HG02678 (cell line): Measurements from ENCODE around the gene NSMF.

Source experiments
- ATAC-seq: cut with Tn5 transposase; IDR thresholded peaks from one replicate; pipeline ENCODE4 v1.9.1; 2021; ENCODE audit warnings: mild to moderate bottlenecking, moderate library complexity; ENCODE audit not compliant: unreplicated experiment

The NSMF gene

GRCh38 chr9:137449081-137449844 is 9.9 kb downstream of the NSMF start:
- no peak for ATAC-seq

DNA sequence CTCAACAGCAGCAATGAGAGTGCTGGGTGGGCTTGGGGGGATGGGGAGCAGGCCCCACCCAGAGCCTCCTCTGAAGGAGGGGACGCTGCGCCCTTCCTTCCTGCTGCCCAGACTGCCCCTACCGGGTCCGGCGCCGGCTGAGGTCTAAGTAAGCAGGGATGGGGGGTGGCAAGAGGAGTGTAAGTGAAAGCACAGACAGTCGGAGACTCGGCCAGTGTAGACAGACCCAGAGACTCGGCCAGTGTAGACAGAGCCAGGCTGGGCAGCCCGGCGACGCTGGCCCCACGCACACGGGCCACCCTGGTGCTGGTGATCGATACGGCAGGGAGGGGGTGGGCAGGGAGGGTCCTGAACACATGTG is 10.6 kb downstream of the NSMF start:
- no peak for ATAC-seq

DNA sequence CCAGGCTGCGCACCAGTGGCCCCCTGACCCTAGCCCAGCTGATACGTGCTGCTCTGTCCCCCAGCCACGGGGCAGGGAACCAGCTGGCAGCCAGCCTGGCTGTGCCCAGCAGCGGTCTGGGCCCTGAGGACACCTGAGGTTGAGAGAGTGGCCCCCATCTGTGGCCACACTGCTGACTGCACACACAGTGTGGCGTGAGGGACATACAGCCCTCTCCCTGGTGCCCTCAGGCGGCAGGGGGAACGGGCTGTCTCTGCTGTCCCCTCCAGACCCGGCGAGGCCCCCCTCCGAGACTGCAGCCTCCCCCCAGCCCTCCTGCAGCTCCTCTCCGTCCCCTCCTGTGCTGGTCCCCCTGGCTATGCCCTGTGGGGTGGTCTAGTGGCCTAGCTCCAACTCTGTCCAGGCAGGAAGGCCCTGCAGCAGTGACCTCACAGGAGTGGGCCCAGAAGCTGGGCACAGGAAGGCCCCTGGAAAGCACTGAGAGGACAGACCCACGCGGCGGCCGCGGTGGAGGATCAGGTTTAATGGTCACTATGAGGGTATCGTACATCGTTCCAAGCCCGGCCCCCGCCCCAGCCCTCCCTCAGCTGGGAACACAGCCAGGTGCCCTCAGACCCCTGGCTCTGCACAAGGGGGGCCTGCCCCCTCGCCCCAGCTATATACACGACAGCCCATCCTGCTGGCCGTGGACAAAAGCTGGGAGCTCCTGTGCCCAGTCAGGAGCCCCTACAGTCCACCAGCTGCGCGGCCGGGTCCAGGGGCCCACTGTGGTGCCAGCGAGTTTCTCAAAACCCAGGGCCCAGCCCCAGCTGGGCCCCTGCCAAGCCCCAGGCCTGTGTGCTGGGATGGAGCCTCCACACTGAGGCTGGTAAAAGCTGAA is 11.2 kb downstream of the NSMF start:
- no peak for ATAC-seq

- no peak for ATAC-seq
These were observed 12.2 kb downstream of the NSMF start for GRCh38 chr9:137446851-137447471.

DNA sequence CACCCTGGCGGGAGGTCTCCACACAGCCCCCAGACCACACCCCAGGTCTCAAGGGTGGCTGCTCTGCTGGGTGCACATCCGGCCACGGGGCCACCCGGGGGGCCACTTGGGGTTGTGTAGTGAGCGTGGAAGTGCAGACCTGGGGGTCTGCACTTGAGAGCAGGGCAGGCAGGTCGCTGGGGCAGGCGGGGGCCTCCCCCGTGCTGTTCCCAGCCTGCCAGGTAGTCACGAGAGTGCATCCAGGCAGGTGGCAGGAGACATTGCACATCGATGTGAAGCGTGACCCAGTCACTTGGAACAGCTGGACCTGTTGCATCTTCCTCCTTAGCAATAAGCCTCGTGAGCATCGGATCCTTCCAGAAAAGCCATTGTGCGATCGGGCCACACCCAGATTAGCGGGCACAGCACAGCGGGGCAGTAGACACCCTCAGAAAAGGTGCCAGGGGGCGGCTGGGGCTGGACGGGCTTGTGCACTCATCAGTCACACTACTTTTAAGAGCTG is 13.2 kb downstream of the NSMF start:
- no peak for ATAC-seq

DNA sequence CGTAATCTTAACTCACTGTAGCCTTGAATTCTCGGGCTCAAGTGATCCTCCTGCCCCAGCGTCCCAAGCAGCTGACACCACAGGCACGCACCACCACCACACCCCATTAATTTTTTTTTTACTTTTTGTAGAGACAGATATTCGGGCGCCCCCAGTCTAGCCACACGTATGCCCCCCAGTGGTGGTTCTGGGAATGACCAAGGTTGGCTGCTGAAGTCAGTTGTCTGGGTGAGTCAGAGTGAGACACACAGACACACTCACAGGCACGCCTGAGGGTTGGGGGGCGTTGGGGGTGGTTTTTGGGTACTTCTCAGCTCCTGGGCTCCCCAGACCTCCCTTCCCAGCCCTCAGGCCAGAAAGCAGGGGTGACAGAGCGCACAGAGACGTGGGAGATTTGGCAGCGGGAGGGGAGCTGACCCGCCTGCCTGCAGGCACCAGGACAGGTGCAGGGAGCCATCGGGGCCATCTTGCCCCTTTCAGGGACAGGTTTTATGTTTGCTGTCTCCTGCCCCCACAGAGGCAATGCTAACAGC is 13.8 kb downstream of the NSMF start:
- peak; percentile 51 for ATAC-seq

DNA sequence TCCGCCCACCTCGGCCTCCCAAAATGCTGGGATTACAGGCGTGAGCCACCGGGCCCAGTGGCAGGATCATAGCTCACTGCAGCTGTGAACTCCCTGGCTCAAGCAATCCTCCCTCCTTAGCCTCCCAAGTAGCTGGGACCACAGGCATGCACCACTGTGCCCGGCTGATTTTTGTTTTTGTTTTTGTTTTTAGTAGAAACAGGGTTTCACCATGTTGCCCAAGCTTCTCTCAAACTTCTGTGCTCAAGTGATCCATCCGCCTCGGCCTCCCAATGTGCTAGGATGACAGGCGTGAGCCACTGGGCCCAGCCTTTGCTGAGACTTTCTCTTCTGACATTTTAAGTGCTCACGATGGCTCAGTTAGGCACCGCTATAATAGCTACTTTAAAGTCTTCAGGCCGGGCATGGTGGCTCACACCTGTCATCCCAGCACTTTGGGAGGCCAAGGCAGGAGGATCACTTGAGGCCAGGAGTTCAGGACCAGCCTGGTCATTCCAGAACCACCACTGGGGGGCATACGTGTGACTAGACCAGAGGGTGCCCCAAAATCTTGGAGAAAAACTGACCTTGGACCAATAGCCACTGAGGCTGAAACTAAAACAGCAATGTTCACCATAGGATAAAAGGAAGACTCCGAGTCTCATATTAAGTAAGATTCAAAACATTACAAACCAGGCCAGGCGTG is 14.9 kb downstream of the NSMF start:
- ATAC-seq: no peak

DNA sequence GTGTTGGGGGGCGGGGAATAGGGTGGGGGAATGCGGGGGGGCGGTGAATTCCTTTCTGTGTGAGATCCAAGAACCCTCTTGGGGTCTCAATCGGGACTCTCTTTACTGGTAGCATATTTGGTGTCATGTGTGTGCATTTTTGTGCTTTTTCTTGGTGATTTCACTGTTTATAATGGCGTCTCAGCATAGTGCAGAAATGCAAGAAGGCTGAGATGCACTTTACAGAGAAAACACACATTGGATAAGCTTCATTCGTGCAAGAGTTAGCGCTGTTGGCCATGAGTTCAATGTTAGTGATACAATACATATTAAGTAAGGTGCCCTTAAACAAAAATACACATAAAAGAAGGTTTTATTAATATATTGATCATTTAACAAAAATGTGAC is 17.2 kb downstream of the NSMF start:
- ATAC-seq: no peak

GRCh38 chr9:137441289-137441934 is 17.7 kb downstream of the NSMF start, which contains the start of gene ENTPD8:
Gene ENTPD8 (minus strand): TSS chr9:137441357. CDS start chr9:137438285, 3,072 bp downstream.
- ATAC-seq: no peak

DNA sequence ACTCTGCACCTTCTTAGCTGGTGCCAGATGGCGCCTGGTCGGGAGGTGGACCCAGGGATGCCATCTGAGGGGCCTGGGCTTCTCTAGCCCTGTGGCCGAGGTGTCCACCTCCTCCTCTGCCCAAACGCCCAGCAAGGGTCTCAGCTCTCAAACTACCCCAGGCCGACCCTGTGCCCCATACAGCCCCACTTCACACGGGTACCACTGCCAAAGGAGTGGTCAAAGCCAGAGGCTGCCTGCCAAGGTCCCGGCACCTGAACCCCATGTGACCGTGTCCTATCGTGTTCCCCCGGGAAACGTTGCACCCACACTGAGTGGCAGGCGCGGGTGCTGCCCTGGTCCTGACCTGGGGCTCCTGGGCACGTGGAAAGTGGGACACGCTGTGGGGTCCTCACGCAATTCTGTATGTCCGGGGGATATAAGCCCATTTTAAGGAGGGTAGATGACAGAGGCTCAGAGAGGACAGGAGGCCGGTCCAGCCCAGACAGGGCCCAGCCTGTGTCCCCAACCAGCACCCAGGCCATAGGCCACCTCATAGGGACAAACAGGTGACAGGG is 19.9 kb downstream of the NSMF start:
- ATAC-seq: no peak

GRCh38 chr9:137438591-137439157 is 20.5 kb downstream of the NSMF start:
- no peak for ATAC-seq

- no peak for ATAC-seq
These were observed 21.2 kb downstream of the NSMF start for GRCh38 chr9:137437691-137438590.

DNA sequence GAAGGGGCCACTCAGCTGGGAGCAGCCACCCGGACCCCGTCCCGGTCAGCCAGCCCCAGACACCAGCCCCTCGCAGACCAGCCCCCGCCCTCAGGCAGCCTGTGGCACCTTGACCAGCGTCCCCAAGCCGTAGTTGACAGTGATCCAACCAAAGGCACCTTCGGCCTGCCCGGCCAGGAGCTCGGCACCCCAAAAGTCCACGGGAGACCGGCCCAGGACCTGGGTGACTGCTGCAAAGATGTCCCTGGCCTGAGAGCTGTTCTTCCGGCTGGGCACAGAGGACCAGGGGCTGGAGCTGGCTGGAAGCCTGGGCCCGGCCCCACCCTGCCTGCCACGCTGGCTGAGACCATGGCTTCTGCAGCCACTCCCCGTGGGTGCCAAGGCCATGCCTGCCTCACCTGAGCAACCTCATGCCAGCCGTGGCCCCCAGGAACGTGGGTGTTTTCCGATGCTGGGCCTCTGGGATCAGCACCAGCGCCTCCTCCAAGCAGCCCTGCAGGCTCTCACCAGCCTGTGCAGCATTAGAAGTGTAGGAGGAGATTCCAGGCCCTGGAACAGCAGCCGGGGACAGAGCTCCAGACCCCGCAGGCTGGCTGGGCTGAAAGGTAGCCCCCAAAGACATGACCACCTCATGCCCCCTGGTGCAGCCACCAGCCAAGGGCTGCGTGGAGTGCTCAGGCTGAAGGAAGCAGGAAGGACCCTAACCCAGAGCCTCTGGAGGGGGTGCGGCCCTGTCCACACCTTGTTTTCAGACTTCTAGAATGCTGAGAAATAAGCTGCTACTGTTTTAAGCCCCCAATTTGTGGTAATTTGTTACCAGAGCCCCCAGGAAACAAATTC is 22.2 kb downstream of the NSMF start:
- no peak for ATAC-seq

GRCh38 chr9:137435980-137436760 is 23.0 kb downstream of the NSMF start:
- ATAC-seq: no peak

GRCh38 chr9:137435381-137435891 is 23.7 kb downstream of the NSMF start:
- no peak for ATAC-seq

- no peak for ATAC-seq
These were observed 24.4 kb downstream of the NSMF start for GRCh38 chr9:137434498-137435380.
